CD14-positive monocyte (primary cell): ENCODE measurements around the gene PLEKHH3. TPM values are rescaled to one million over a fixed set of nuclear protein-coding genes. Genes with fewer than 3 reads are reported as not detected.

ENCODE experiments used
- DNase-seq, 3 donors: peaks; one replicate each; pipeline ENCODE4 v3.0.0-alpha.2; 2011 to 2022
- H2AFZ ChIP-seq: 2 replicates; pipeline ENCODE4 v1.6.0; 2012; ENCODE audit warnings: mild to moderate bottlenecking, low read depth, low read length, inconsistent platforms; ENCODE audit not compliant: insufficient read depth, poor library complexity, severe bottlenecking
- H3K27ac ChIP-seq, 2 donors: 1 replicate in 1 of 2; 2 replicates in 1 of 2; pipeline ENCODE4 v1.5.1; 2012 to 2013; ENCODE audit warnings: low read length in 2 of 2, control low read depth in 1 of 2, inconsistent platforms in 1 of 2, low read depth in 1 of 2, mild to moderate bottlenecking in 1 of 2
- H3K27me3 ChIP-seq, 2 donors: one replicate each; pipeline versions ENCODE4 v1.6.0 to v1.6.1; 2011 to 2013; ENCODE audit warnings: low read length in 2 of 2; ENCODE audit not compliant: control insufficient read depth in 2 of 2, insufficient read depth in 2 of 2
- H3K36me3 ChIP-seq, 2 donors: replicated peaks in 1 of 2; 1 replicate in 1 of 2; 2 replicates in 1 of 2; pipeline versions ENCODE4 v1.5.1 to v1.6.1; 2012 to 2013; ENCODE audit warnings: low read length in 2 of 2, control low read depth in 1 of 2, inconsistent platforms in 1 of 2, mild to moderate bottlenecking in 1 of 2; ENCODE audit not compliant: insufficient read depth in 2 of 2, control insufficient read depth in 1 of 2
- H3K4me1 ChIP-seq, 2 donors: 1 replicate in 1 of 2; 2 replicates in 1 of 2; pipeline versions ENCODE4 v1.5.1 to v1.6.1; 2012 to 2013; ENCODE audit warnings: low read length in 2 of 2, control low read depth in 1 of 2, inconsistent platforms in 1 of 2, mild to moderate bottlenecking in 1 of 2, moderate library complexity in 1 of 2; ENCODE audit not compliant: insufficient read depth in 2 of 2, control insufficient read depth in 1 of 2
- H3K4me2 ChIP-seq: replicated peaks from 2 replicates; pipeline ENCODE3; 2012; ENCODE audit warnings: low read length, moderate library complexity, mild to moderate bottlenecking; ENCODE audit not compliant: poor library complexity, severe bottlenecking; ENCODE audit errors: extremely low read depth
- H3K4me3 ChIP-seq, 3 experiments: fragments of 200-600 bp in 1 of 3; sonication (generic) in 1 of 3; replicated peaks in 1 of 3; 1 replicate in 2 of 3; 2 replicates in 1 of 3; pipeline ENCODE4 v1.5.1; 2011 to 2013; ENCODE audit warnings: low read length in 3 of 3, mild to moderate bottlenecking in 3 of 3, control low read depth in 2 of 3, low read depth in 2 of 3, inconsistent platforms in 1 of 3, moderate library complexity in 1 of 3
- H3K79me2 ChIP-seq: 2 replicates; pipeline ENCODE4 v1.6.0; 2012; ENCODE audit warnings: mild to moderate bottlenecking, control low read depth, inconsistent platforms, low read length, moderate library complexity; ENCODE audit not compliant: insufficient read depth
- H3K9ac ChIP-seq: 2 replicates; pipeline ENCODE4 v1.6.0; 2017; ENCODE audit warnings: low read length, mild to moderate bottlenecking; ENCODE audit not compliant: insufficient read depth, poor library complexity, severe bottlenecking
- H3K9me3 ChIP-seq, 2 donors: replicated peaks in 1 of 2; 1 replicate in 1 of 2; 2 replicates in 1 of 2; pipeline versions ENCODE4 v1.5.1 to v1.6.1; 2012 to 2013; ENCODE audit warnings: low read length in 2 of 2, control low read depth in 1 of 2; ENCODE audit not compliant: control insufficient read depth in 1 of 2, insufficient read depth in 1 of 2
- H4K20me1 ChIP-seq: 2 replicates; pipeline ENCODE4 v1.6.0; 2012; ENCODE audit warnings: mild to moderate bottlenecking, low read length, control low read depth, moderate library complexity; ENCODE audit not compliant: insufficient read depth
- H3K27ac Mint-ChIP-seq, 7 donors: one replicate each; pipeline ENCODE4 v1.8.0; 2020; ENCODE audit warnings: mild to moderate bottlenecking in 7 of 7, mixed read lengths in 7 of 7, moderate library complexity in 6 of 7, inconsistent platforms in 2 of 7
- H3K27me3 Mint-ChIP-seq, 3 donors: one replicate each; pipeline ENCODE4 v1.8.0; 2021 to 2022; ENCODE audit warnings: low read depth in 3 of 3, mild to moderate bottlenecking in 3 of 3, mixed read lengths in 3 of 3, moderate library complexity in 3 of 3, inconsistent platforms in 1 of 3
- H3K36me3 Mint-ChIP-seq, 2 donors: one replicate each; pipeline ENCODE4 v1.8.0; 2020; ENCODE audit warnings: mixed read lengths in 2 of 2, inconsistent platforms in 1 of 2, mild to moderate bottlenecking in 1 of 2
- H3K4me1 Mint-ChIP-seq: one replicate; pipeline ENCODE4 v1.8.0; 2020; ENCODE audit warnings: mild to moderate bottlenecking, mixed read lengths
- H3K4me3 Mint-ChIP-seq, 2 donors: one replicate each; pipeline ENCODE4 v1.8.0; 2020; ENCODE audit warnings: mild to moderate bottlenecking in 2 of 2, mixed read lengths in 2 of 2, moderate library complexity in 1 of 2
- H3K9me3 Mint-ChIP-seq, 7 donors: one replicate each; pipeline ENCODE4 v1.8.0; 2020 to 2022; ENCODE audit warnings: mixed read lengths in 7 of 7, mild to moderate bottlenecking in 6 of 7, moderate library complexity in 6 of 7, inconsistent platforms in 2 of 7
- CTCF ChIP-seq: fragments of 200-600 bp; IDR thresholded peaks from one replicate; pipeline ENCODE4 v1.8.0; 2022; ENCODE audit warnings: antibody characterized with exemption, mild to moderate bottlenecking
- WGBS: methylation state at CpG from one replicate; pipeline ENCODE4 v1.1.5; 2013; ENCODE audit warnings: missing lambda C conversion rate; ENCODE audit not compliant: insufficient coverage; 5-methylcytosine and 5-hydroxymethylcytosine counted together
- intact Hi-C, 2 donors: fragments of 100-400 bp; cut with micrococcal nuclease; formaldehyde crosslinking; loops; one replicate each; pipeline versions ENCODE4 v1.15.0 to v1.15.1; 2023
- polyA plus RNA-seq, 3 donors: library from polyadenylated mRNA; depleted of rRNA in 1 of 3; unstranded in 2 of 3; stranded (reverse) in 1 of 3; fragments of 300-500 nt in 2 of 3; fragments of >200 nt in 1 of 3; fragmentation: Illumina TruSeq in 2 of 3; gene quantifications; 1 replicate in 2 of 3; 2 replicates in 1 of 3; pipeline ENCODE4 v1.2.3, GENCODE V29; 2012 to 2021

The PLEKHH3 gene
- polyA plus RNA-seq, 3 donors: 0.38 to 0.43 (median 0.41) TPM

GRCh38 chr17:42695500-42695899 lies 18.7 kb upstream of the PLEKHH3 start:
- H3K9me3 ChIP-seq: no peaks in the 10 kb centered on the region
- 97% methylated on average over 20 of the region's 20 CpGs for WGBS
- no peaks in the 10 kb centered on the region for H3K4me1 ChIP-seq
- no peak overlapping the region for H3K27ac ChIP-seq
- TF ChIP-seq CTCF: no peak
- intact Hi-C loops: no loop called here
- no peak overlapping the region for H2AFZ ChIP-seq
- peaks cover 5 to 21% of the 10 kb centered on the region in 2 donors for H3K36me3 ChIP-seq
- no peak overlapping the region for H3K9ac ChIP-seq
- no peak overlapping the region for H3K4me2 ChIP-seq
- H3K36me3 Mint-ChIP-seq: peaks cover 17 to 30% of the 10 kb centered on the region in 2 donors
- H3K79me2 ChIP-seq: no peaks in the 10 kb centered on the region
- no peaks in the 10 kb centered on the region for H3K9me3 Mint-ChIP-seq
- peaks cover 0 to 4% (median 0%) of the 10 kb centered on the region in 3 donors for H3K27me3 Mint-ChIP-seq
- no peak for DNase-seq
- no peak overlapping the region for H3K27ac Mint-ChIP-seq
- H3K4me1 Mint-ChIP-seq: no peaks in the 10 kb centered on the region
- no peak overlapping the region for H3K4me3 Mint-ChIP-seq
- H3K27me3 ChIP-seq: no peaks in the 10 kb centered on the region
- no peak overlapping the region for H3K4me3 ChIP-seq
- no peaks in the 10 kb centered on the region for H4K20me1 ChIP-seq

- no peak for TF ChIP-seq CTCF
- peaks cover 10 to 22% of the 10 kb centered on the region in 2 donors for H3K36me3 Mint-ChIP-seq
- no peak overlapping the region for H3K27ac Mint-ChIP-seq
- H3K9me3 ChIP-seq: no peaks in the 10 kb centered on the region
- 100% methylated on average over 1 of the region's 3 CpGs for WGBS
- H3K36me3 ChIP-seq: peaks cover 3 to 14% of the 10 kb centered on the region in 2 donors
- H2AFZ ChIP-seq: no peak overlapping the region
- H3K4me2 ChIP-seq: no peak overlapping the region
- no peaks in the 10 kb centered on the region for H3K79me2 ChIP-seq
- H3K4me1 ChIP-seq: no peaks in the 10 kb centered on the region
- intact Hi-C loops: no loop called here
- no peaks in the 10 kb centered on the region for H4K20me1 ChIP-seq
- no peak for DNase-seq
- H3K4me3 ChIP-seq: no peak overlapping the region
- H3K4me1 Mint-ChIP-seq: no peaks in the 10 kb centered on the region
- H3K9me3 Mint-ChIP-seq: no peaks in the 10 kb centered on the region
- H3K27me3 Mint-ChIP-seq: peaks cover 0 to 5% (median 0%) of the 10 kb centered on the region in 3 donors
- no peaks in the 10 kb centered on the region for H3K27me3 ChIP-seq
- no peak overlapping the region for H3K27ac ChIP-seq
- H3K4me3 Mint-ChIP-seq: no peak overlapping the region
- no peak overlapping the region for H3K9ac ChIP-seq
Measured at GRCh38 chr17:42694524-42694923, 17.7 kb upstream of the PLEKHH3 start.
